GM12878 (cell line): ENCODE measurements around the gene CTDNEP1. TPM values are rescaled to one million over a fixed set of nuclear protein-coding genes. Genes with fewer than 3 reads are reported as not detected.

Source experiments
- BCLAF1 ChIP-seq: fragments of 450-650 bp; IDR thresholded peaks from 2 replicates; pipeline ENCODE4 v1.6.1; 2017; ENCODE audit warnings: antibody characterized with exemption, mild to moderate bottlenecking, moderate library complexity
- DPF2 ChIP-seq: fragments of 450-650 bp; IDR thresholded peaks from 2 replicates; pipeline ENCODE4 v1.6.1; 2017; ENCODE audit warnings: mild to moderate bottlenecking
- EP300 ChIP-seq, 2 experiments: fragments of 150-350 bp in 1 of 2; IDR thresholded peaks; 2 replicates each; pipeline ENCODE4 v1.6.1; 2011 to 2012; ENCODE audit warnings: low read depth in 2 of 2, low read length in 2 of 2, borderline replicate concordance in 1 of 2, improper control_type of control experiment in 1 of 2, inconsistent platforms in 1 of 2; ENCODE audit not compliant: control insufficient read depth in 1 of 2
- FOXK2 ChIP-seq: fragments of 450-650 bp; IDR thresholded peaks from 2 replicates; pipeline ENCODE4 v1.6.1; 2017; ENCODE audit warnings: mild to moderate bottlenecking, moderate library complexity
- JUNB ChIP-seq: IDR thresholded peaks from 2 replicates; pipeline ENCODE4 v1.6.1; 2016; ENCODE audit warnings: antibody characterized with exemption, mild to moderate bottlenecking
- LARP7 ChIP-seq: fragments of 450-650 bp; IDR thresholded peaks from 2 replicates; pipeline ENCODE4 v1.6.1; 2017; ENCODE audit warnings: mild to moderate bottlenecking
- MLLT1 ChIP-seq: fragments of 450-650 bp; IDR thresholded peaks from 2 replicates; pipeline ENCODE4 v1.6.1; 2016; ENCODE audit warnings: mild to moderate bottlenecking
- MXI1 ChIP-seq: fragments of 150-350 bp; IDR thresholded peaks from 2 replicates; pipeline ENCODE4 v1.6.1; 2011; ENCODE audit warnings: low read depth, mild to moderate bottlenecking, inconsistent platforms, low read length, improper control_type of control experiment
- NFYB ChIP-seq: IDR thresholded peaks from 2 replicates; pipeline ENCODE4 v1.6.1; 2011; ENCODE audit warnings: low read depth, mild to moderate bottlenecking, low read length, improper control_type of control experiment, moderate library complexity; ENCODE audit not compliant: insufficient read depth
- RELB ChIP-seq: fragments of 450-650 bp; IDR thresholded peaks from 2 replicates; pipeline ENCODE4 v1.6.1; 2017; ENCODE audit warnings: low read depth, mild to moderate bottlenecking, moderate library complexity
- RUNX3 ChIP-seq: IDR thresholded peaks from 2 replicates; pipeline ENCODE4 v1.6.1; 2012; ENCODE audit warnings: low read length, inconsistent platforms
- SUPT20H ChIP-seq: IDR thresholded peaks from 2 replicates; pipeline ENCODE4 v1.6.1; 2011; ENCODE audit warnings: low read depth, mild to moderate bottlenecking, low read length, moderate library complexity, borderline replicate concordance; ENCODE audit not compliant: control insufficient read depth
- USF2 ChIP-seq: IDR thresholded peaks from 2 replicates; pipeline ENCODE4 v1.6.1; 2011; ENCODE audit warnings: low read depth, low read length, improper control_type of control experiment, borderline replicate concordance
- ZNF687 ChIP-seq: fragments of 450-650 bp; IDR thresholded peaks from 2 replicates; pipeline ENCODE4 v1.6.1; 2017; ENCODE audit warnings: mild to moderate bottlenecking, moderate library complexity
- polyA plus RNA-seq, 11 experiments: library from polyadenylated mRNA; depleted of rRNA in 4 of 11; unstranded in 6 of 11; stranded (reverse) in 5 of 11; fragments of >200 nt; fragmentation: Nextera tagmentation in 4 of 11; fragmentation: Illumina TruSeq in 1 of 11; extraction: Ambion mirVana in 4 of 11; extraction: Trizol in 1 of 11; gene quantifications; 1 replicate in 1 of 11; 2 replicates in 10 of 11; pipeline versions ENCODE4 v1.2.1 to v1.2.3, GENCODE V29; 2011 to 2016; ENCODE audit warnings: inconsistent platforms in 2 of 11, missing spikeins in 2 of 11, low read depth in 1 of 11
- total RNA-seq, 4 experiments: library from RNA; depleted of rRNA in 3 of 4; stranded (reverse); fragments of >200 nt in 3 of 4; fragmentation: Illumina TruSeq in 1 of 4; extraction: Trizol in 1 of 4; gene quantifications; 2 replicates each; pipeline versions ENCODE4 v1.2.1 to v1.2.3, GENCODE V29; 2013 to 2021

Gene CTDNEP1
- total and polyA plus RNA-seq, 10 of the 15 experiments (the other 5 are each of a cell fraction or from before 2014, with no cell fraction given): 23.7 to 176 (median 30.3) TPM

- TF ChIP-seq ZNF687: peak; percentile 57; the same call in 1 of the 2 replicates
- no peak for TF ChIP-seq BCLAF1
- TF ChIP-seq RELB: peak; percentile 79
- TF ChIP-seq USF2: peak; percentile 97
- peak; percentile 64 for TF ChIP-seq LARP7
- no peak for TF ChIP-seq MXI1
- no peak for TF ChIP-seq NFYB
- TF ChIP-seq DPF2: peak; percentile 55; the same call in 1 of the 2 replicates
- no peak for TF ChIP-seq SUPT20H
- peak; percentile 84 for TF ChIP-seq FOXK2
- peak; percentile 91 for TF ChIP-seq MLLT1
- no peak for TF ChIP-seq JUNB
- no peak for TF ChIP-seq EP300 (IDR thresholded peaks at IDR 0.05; ENCODE audit: borderline replicate concordance in 1 of 2, control insufficient read depth in 1 of 2, low read depth in 2 of 2, low read length in 2 of 2)
- TF ChIP-seq RUNX3: peak; percentile 90
These were observed 8.6 kb downstream of the CTDNEP1 start (continued) for GRCh38 chr17:7242717-7243452.
